ENCODE results near the gene SHISAL1. TPM values are rescaled to one million over a fixed set of nuclear protein-coding genes. Genes with fewer than 3 reads are reported as not detected.

Gene SHISAL1
- total RNA-seq, 6 experiments from 2014 or later: 0.05 to 0.31 (median 0.17) TPM

- no peak for DNase-seq
- H3K27ac ChIP-seq: no peak overlapping the region
- intact Hi-C loops (cut with DNase I): no loop called here
- H3K4me3 ChIP-seq: no peak overlapping the region
- H3K9me3 ChIP-seq: no peaks in the 10 kb centered on the region
- TF ChIP-seq CTCF (IDR thresholded peaks at IDR 0.05) (no peak), POLR2A (IDR thresholded peaks at IDR 0.05) (no peak)
- no peaks in the 10 kb centered on the region for H3K27me3 ChIP-seq
- ATAC-seq: no peak
- WGBS (ENCODE audit: insufficient coverage, low coverage, low lambda C conversion rate, missing lambda C conversion rate): 60% methylated on average over 3 of the region's 19 CpGs
- no peaks in the 10 kb centered on the region for H3K4me1 ChIP-seq
- no peaks in the 10 kb centered on the region for H3K36me3 ChIP-seq
Observed at GRCh38 chr22:44286646-44287045, 26.1 kb downstream of the SHISAL1 start.

GRCh38 chr22:44284711-44285110 lies 28.0 kb downstream of the SHISAL1 start:
- no peak for TF ChIP-seq POLR2A (IDR thresholded peaks at IDR 0.05)
- no peak for TF ChIP-seq CTCF (IDR thresholded peaks at IDR 0.05)
- H3K27ac ChIP-seq: no peak overlapping the region
- no peak for ATAC-seq
- intact Hi-C loops (cut with DNase I): no loop called here
- H3K4me3 ChIP-seq: no peak overlapping the region
- no peaks in the 10 kb centered on the region for H3K36me3 ChIP-seq
- no peaks in the 10 kb centered on the region for H3K9me3 ChIP-seq
- H3K4me1 ChIP-seq: no peaks in the 10 kb centered on the region
- no peaks in the 10 kb centered on the region for H3K27me3 ChIP-seq
- 39% methylated on average over 3 of the region's 3 CpGs for WGBS (ENCODE audit: insufficient coverage, low coverage, low lambda C conversion rate, missing lambda C conversion rate)
- no peak for DNase-seq

GRCh38 chr22:44281768-44282637 lies 30.7 kb downstream of the SHISAL1 start:
- H3K27ac ChIP-seq: no peak overlapping the region
- WGBS (ENCODE audit: insufficient coverage, low coverage, low lambda C conversion rate, missing lambda C conversion rate): 38% methylated on average over 12 of the region's 26 CpGs
- H3K27me3 ChIP-seq: no peaks in the 10 kb centered on the region
- no peaks in the 10 kb centered on the region for H3K36me3 ChIP-seq
- H3K9me3 ChIP-seq: no peaks in the 10 kb centered on the region
- intact Hi-C loops (cut with DNase I): no loop called here
- ATAC-seq: no peak
- H3K4me3 ChIP-seq: no peak overlapping the region
- DNase-seq: no peak
- H3K4me1 ChIP-seq: no peaks in the 10 kb centered on the region
- TF ChIP-seq CTCF (IDR thresholded peaks at IDR 0.05): no peak
- no peak for TF ChIP-seq POLR2A (IDR thresholded peaks at IDR 0.05)

- WGBS (ENCODE audit: insufficient coverage, low coverage, low lambda C conversion rate, missing lambda C conversion rate): no CpG with 5 or more reads among the region's 9 CpGs
- DNase-seq: no peak
Observed at GRCh38 chr22:44280665-44281188, 32.0 kb downstream of the SHISAL1 start.

More at GRCh38 chr22:44280665-44281188, 32.0 kb downstream of the SHISAL1 start:
- Histone ChIP-seq H3K4me3 (no peak overlapping the region), H3K36me3 (no peaks in the 10 kb centered on the region), H3K27ac (no peak overlapping the region), H3K9me3 (no peaks in the 10 kb centered on the region), H3K27me3 (no peaks in the 10 kb centered on the region), H3K4me1 (no peaks in the 10 kb centered on the region)
- intact Hi-C loops (cut with DNase I): no loop called here
- ATAC-seq: no peak
- no peak for TF ChIP-seq CTCF (IDR thresholded peaks at IDR 0.05)
- no peak for TF ChIP-seq POLR2A (IDR thresholded peaks at IDR 0.05)
